Measurements from ENCODE around the gene ZBTB7B.

ZBTB7B gene

GRCh38 chr1:155018617-155019348 lies 16.2 kb downstream of the ZBTB7B start:
- DNase-seq = no peak

GRCh38 chr1:155019377-155020245 lies 17.0 kb downstream of the ZBTB7B start:
- no peak for DNase-seq

- DNase-seq = no peak
Measured at GRCh38 chr1:155022136-155022926, 19.7 kb downstream of the ZBTB7B start.

GRCh38 chr1:155022927-155023236 lies 20.3 kb downstream of the ZBTB7B start:
- DNase-seq = no peak

- DNase-seq = no peak
Measured at GRCh38 chr1:155023627-155024026, 21.0 kb downstream of the ZBTB7B start.

- DNase-seq = no peak
Measured at GRCh38 chr1:155024315-155024714, 21.7 kb downstream of the ZBTB7B start.

GRCh38 chr1:155026154-155026553 lies 23.6 kb downstream of the ZBTB7B start:
- DNase-seq = no peak

- DNase-seq = no peak
Measured at GRCh38 chr1:155026588-155026987, 24.0 kb downstream of the ZBTB7B start.

GRCh38 chr1:155029513-155030242 lies 27.1 kb downstream of the ZBTB7B start:
- DNase-seq = no peak

GRCh38 chr1:155030243-155030795 lies 27.7 kb downstream of the ZBTB7B start:
- DNase-seq = no peak

- no peak for DNase-seq
Measured at GRCh38 chr1:155030899-155031298, 28.3 kb downstream of the ZBTB7B start.

GRCh38 chr1:155032886-155033285 lies 30.3 kb downstream of the ZBTB7B start:
- DNase-seq = no peak

- no peak for DNase-seq
Measured at GRCh38 chr1:155033524-155033923, 30.9 kb downstream of the ZBTB7B start, which contains the start of the genes DCST1 and DCST2. Gene DCST1 (plus strand): TSS chr1:155033824. CDS start chr1:155034037, 213 bp downstream. Gene DCST2 (minus strand): TSS chr1:155033781. CDS start chr1:155033701, 80 bp downstream.

- no peak for DNase-seq
Measured at GRCh38 chr1:155034318-155035208, 32.0 kb downstream of the ZBTB7B start.

GRCh38 chr1:155035936-155036335 lies 33.3 kb downstream of the ZBTB7B start:
- no peak for DNase-seq

GRCh38 chr1:155037043-155037442 lies 34.4 kb downstream of the ZBTB7B start:
- no peak for DNase-seq

- DNase-seq = no peak
Measured at GRCh38 chr1:155037851-155038441, 35.3 kb downstream of the ZBTB7B start.

GRCh38 chr1:155038602-155039307 lies 36.2 kb downstream of the ZBTB7B start:
- DNase-seq = no peak

- DNase-seq = no peak
Measured at GRCh38 chr1:155039308-155039669, 36.7 kb downstream of the ZBTB7B start.

Data from right forelimb (tissue), 1 donor.